Cortex of kidney (tissue), 1 donor: ENCODE measurements around the gene DMBT1.

Experiments
- DNase-seq: peaks from one replicate; lab custom pipeline; 2025; lab: John Stamatoyannopoulos, UW

Gene DMBT1

DNA sequence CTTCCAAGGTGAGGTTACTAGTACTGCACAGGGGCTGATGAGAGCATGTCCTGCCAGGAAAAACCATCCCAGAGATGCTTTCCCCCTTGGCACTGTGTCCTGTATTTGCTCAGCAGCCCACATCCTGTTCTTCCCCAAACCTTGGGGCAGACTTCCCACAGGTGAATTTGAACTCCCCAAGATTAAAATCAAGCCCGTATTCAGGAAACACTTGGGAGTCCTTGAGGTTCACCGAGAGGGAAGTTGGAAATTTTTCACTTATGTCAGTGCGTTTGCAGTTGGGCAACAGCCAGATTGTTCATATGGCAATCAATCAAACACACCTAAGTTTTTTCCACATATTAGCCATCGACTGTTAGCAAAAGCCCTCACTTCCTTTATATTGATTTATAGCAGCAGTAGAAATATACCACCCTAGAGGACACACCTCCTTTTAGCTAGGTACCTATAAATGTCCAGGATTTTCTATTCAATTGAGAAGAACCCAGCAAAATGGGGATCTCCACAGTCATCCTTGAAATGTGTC is at the start of gene DMBT1:
Gene DMBT1, plus strand, starts transcription at position 476 of the 526 bp plus-strand sequence. Its CDS starts 17 bp downstream, at position 493.
- no peak for DNase-seq

DNA sequence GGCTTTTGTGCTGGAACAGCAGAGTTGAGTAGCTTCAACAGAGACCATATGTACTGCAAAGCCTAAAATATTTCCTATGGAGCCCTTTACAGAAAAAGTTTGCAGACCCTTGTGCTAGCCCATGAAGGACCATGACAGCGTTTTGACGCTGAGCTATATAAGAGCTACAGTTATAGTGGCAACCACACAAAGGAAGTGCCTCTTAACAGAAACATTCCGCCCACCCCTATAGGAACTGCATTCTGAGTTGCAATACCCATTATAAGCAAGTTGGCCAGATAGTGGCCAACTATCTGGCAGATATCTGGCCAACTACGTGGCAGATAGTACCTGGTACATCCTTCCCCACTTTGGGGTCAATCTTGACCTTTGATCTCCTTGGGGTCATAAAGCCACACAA is 47.5 kb upstream of the DMBT1 start:
- no peak for DNase-seq

DNA sequence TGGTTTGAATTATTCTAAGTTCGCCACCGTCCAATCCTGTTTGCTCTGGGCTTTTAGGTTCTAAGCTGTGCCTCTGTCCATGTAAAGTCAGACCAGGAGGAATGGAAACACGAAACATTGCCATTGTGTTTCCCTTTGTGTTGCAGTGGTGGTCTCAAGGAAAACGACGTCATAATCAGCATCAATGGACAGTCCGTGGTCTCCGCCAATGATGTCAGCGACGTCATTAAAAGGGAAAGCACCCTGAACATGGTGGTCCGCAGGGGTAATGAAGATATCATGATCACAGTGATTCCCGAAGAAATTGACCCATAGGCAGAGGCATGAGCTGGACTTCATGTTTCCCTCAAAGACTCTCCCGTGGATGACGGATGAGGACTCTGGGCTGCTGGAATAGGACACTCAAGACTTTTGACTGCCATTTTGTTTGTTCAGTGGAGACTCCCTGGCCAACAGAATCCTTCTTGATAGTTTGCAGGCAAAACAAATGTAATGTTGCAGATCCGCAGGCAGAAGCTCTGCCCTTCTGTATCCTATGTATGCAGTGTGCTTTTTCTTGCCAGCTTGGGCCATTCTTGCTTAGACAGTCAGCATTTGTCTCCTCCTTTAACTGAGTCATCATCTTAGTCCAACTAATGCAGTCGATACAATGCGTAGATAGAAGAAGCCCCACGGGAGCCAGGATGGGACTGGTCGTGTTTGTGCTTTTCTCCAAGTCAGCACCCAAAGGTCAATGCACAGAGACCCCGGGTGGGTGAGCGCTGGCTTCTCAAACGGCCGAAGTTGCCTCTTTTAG is 46.3 kb upstream of the DMBT1 start:
- no peak for DNase-seq

DNA sequence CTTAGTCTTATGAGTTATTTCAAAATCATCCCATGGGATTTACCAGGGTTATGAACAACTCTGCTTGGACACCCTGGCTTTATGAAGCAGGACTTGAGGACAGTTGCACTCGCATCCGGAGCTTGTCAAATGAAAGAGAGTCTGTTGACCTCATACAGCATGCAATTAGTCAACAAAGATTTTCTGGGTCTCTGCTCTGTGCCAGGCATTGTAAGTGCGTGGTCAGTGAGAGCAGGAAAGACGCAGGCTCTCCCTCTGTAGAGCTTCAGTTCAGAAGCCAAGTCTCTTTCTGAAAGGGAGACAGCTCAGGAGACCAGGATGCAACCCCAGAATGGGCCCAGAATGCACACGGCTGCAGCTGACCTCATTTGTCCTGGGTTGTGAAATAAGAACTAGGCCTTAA is 45.5 kb upstream of the DMBT1 start:
- DNase-seq, result no peak

DNA sequence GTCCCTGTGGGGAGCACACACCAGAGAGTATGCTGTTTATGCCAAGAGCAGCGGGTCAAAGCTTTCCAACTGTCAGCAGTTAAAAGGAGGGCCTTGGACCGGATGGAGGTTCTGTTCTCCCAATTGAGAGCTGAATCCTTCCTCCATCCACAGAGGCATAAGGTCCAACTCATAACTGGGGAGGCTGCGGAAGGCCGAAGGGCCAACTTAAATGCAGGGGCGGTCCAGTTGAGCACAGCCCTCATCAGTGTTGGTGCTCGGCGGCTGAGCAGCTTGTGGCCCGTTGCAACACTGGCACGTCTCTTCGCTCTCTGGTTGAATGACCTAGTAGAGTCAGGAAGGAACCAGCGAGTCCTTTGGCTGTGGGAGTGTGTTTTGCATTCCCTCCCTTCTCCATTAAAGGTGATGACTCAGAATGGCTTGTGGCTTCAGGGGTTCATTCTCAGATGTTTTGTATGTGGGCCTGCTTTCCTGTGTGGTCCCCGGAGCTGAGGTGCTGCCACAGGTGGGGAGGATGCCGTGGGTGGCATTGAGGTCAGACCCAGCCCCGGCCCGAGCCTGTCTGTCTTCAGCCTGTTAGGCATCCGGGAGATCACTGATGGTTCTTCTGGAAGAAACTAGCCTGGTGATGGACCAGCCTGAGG is 44.8 kb upstream of the DMBT1 start:
- no peak for DNase-seq

DNA sequence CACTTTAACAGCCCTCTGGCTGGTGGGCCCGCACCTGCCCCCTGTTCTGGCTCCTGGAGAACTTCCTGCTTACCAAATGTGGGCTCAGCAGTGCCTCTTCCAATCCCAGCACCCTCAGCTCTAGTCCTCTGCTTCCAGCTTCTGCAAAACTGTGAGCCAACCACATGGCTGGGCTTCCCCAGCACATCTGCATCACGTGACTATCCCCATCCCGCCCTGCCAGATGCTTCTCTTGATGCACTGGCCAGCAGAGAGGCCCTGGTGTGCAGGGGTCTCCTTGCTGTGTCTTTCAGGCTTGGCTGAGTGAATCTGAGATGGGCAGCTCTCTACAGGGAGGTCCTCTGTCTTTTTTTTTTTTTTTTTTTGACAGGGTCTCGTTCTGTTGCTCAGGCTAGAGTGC is 43.8 kb upstream of the DMBT1 start:
- DNase-seq, result no peak

DNA sequence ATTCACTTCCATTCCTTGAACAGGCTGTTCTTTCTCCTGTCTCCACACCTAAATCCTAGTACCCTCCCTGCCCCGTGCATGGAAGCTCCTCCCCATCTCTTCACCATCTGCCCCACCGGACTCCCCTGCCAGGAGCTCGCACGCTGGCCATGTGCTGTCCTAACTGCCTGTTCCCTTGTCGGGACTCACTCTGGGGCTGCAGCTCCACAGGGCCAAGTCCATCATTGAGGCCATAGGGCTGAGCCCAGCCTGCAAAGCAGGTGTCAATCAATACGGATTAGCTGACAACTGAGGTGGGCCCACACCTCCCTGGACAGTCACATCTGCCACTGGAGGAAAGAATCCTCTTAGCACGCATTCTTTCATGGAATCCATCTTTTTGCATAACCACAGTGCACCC is 41.4 kb upstream of the DMBT1 start:
- no peak for DNase-seq

DNA sequence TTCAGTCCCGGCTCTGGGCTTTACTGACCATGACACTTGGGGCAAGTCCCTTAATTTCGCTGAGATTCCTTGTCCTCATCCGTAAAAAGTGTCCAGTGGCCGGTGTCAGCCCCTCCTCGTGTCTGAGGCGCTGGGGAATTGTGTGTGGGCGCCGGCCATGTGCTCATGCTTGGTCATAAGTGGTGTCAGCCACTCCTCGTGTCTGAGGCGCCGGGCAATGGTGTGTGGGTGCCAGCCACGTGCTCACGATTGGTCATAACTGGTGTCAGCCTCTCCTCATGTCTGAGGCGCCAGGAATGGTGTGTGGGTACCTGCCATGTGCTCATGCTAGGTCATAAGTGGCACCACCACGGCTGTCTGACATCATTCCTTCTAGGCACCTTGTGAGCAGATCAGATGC is 40.7 kb upstream of the DMBT1 start:
- DNase-seq, result no peak

GRCh38 chr10:122521011-122521410 is 39.5 kb upstream of the DMBT1 start:
- no peak for DNase-seq

DNA sequence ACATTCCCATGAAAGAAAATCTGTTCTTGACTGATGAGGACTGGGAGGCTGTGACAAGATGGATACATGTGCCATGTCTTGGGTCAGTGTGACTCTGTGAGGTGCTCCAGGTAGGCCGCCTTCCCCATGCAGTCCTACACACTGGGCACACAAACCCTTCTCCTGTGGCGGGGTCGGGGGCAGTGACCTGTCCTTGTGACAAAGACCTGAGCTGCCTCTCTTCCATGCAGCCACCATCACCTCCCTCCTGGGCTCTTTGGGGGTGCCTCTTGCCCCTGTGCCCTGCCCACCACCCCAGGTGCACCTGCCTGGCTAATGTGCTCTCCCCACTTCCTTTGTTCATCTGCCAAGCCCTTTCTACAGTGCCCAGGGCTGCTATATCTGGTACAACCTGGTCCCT is 35.7 kb upstream of the DMBT1 start:
- no peak for DNase-seq

DNA sequence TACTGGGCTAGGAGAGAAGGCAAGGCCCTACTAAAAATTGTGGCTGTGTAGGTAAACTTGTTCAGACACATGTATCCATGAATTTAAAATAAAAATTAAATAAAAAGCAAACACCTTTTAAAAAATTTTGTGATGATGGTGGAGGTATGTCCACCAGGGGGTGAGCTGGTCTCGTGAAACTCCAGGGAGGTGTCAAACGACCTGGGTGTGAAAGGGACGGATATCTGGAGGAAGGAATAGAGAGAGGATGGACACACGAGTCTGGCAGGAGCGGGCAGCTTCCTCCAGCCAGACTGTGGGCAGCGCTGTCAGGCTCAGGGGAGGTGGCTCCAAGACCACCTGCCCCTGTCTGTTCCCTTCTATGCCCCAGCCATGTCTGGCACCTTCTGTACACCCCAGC is 34.8 kb upstream of the DMBT1 start:
- DNase-seq, result no peak

- no peak for DNase-seq
These were observed 33.7 kb upstream of the DMBT1 start for GRCh38 chr10:122526892-122527291.

GRCh38 chr10:122530177-122530576 is 30.4 kb upstream of the DMBT1 start:
- no peak for DNase-seq

DNA sequence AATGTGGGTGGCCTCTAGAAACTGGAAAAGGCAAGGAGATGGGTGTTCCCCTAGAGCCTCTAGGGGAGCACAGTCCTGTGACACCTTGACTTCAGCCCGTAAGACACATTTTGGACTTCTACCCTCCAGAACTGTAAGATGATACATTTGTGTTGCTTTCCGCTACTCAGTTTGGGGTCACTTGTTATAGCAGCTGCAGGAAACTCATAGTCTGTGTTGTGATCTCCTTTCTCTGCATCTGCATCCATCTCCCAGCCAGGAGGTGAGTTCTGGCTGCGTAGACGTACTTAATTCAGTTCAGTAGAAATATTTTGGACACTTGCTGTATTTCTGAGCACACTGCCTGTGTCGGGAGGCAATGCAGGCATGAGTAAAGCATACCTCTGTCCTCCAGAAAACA is 29.3 kb upstream of the DMBT1 start:
- DNase-seq, result no peak

- DNase-seq, result no peak
These were observed 28.6 kb upstream of the DMBT1 start for GRCh38 chr10:122531939-122532338.

DNA sequence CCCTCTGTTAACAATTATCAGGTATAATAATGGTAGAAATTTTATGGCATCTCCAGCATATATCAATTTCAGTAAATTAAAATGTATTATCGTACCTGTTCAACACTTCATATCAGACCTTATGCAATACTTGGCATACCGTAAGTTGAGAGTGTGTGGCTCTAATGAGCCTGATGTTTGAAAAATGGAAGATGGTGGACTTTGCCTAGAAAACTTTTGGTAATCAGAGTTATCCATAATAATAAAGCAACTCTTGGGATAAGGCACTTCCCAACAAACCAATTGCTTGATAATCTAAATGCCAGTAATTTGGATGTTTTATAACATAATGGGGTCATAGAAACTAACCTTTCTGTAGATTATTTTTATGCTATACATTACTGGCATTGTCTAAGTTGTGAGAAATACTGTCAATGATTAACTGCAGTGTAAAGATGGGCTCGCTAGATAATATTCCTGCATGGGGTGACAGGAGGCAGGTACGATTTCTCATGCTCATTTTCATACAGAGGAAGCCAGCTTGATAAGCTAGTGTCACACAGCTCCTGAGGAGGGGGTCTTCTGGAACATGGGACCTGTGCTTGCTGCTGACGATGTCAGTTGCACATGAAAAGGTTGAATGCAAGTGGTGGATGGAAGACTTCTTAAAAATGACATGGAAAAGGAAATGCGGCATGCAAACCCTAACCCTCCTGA is 27.8 kb upstream of the DMBT1 start:
- DNase-seq, result no peak

- DNase-seq, result no peak
These were observed 23.0 kb upstream of the DMBT1 start for GRCh38 chr10:122537545-122537944.

GRCh38 chr10:122541541-122542002 is 19.0 kb upstream of the DMBT1 start:
- DNase-seq, result no peak

DNA sequence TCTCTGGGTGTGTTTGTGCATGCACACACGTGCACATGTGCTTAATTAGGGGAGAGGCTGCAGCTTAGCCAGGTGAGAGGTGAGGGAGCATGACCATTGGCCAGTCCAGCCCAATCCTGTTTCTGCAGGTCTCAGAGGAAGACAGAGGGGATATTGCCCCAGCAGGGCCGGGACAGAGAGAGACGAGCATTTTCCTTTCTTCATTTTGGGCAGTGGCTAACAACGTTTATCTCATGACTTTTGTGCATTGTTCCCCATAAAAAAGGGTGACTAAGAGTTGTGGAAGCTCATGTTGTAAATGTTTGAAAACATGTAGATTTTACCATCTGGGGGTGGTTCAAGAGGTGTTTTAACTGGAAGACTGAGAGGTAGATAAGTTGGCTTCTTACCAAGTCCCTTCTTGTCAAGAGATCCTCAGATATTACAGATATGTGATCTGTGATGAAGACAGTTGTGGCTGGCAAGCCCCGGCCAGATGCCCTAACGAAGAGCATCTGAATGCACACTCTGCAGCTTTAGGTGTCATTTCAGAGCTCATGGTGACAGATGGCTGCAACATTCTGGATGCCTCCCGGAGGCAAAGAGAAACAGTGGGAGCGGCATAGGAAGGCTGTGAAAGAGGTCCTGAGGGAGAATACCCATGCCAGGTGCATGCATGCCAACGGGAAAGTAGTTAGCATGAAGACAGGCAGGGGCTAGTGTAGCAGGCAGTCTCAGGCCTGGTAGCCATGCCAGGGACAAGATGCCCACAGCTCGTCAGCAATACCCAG is 16.7 kb upstream of the DMBT1 start:
- DNase-seq, result no peak

GRCh38 chr10:122544493-122544892 is 16.1 kb upstream of the DMBT1 start:
- DNase-seq, result no peak

- DNase-seq, result no peak
These were observed 14.3 kb upstream of the DMBT1 start for GRCh38 chr10:122546242-122546641.
